NCI-H187 (cell line): Measurements from ENCODE around the gene ERRFI1.
"Not testable (repeated sequence)": the region's sequence is repeated elsewhere in the genome, so short reads cannot be mapped to it uniquely, and the experiment has no call there.

Experiments
- DNase-seq, 2 experiments: peaks; one replicate each; lab custom pipeline; 2025; lab: John Stamatoyannopoulos, UW

ERRFI1 gene

DNA sequence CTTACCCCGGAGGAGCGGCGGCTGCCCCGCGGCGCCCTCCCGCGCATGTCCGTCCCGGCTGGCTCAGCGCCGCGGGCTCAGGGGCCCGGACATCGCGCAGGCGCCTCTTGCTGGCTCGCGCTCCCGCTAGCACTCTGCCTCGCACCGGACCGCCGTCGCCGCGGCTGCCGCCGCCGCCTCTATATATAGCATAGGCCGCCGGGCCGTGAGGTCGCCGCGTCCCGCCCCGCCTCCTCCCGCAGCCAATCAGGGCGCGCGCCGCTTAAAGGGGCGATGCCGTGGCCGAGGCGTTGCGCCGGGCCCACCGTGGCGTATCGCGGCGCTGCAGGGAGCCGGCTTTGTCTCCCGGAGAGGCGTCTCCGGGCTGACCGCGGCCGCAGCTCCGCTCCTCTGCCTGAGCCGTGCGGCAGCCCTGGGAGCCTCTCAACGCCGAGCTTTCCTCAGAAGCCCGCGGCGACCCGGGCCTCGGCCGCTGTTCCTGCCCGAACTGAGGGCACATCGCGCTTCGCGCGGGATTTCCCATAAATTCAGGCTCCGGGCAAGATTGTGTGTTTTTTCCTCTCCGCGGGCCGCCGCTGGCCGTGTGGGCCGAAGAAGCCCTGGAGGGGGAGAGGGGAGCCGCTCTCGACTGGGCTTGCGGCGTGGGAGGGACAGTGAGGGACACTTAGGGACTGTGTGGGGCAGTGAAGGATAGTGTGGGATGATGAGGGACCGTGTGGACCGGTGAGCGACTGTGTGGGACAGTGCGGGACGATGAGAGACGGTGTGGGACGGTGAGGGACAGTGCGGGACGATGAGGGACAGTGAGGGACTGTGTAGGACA, at the start of gene ERRFI1:
TSS of gene ERRFI1 (minus strand) at position 157 of the 823 bp plus-strand sequence. CDS start 10,690 bp downstream, outside the sequence.
- DNase-seq = peak; percentile 81 to 90

DNA sequence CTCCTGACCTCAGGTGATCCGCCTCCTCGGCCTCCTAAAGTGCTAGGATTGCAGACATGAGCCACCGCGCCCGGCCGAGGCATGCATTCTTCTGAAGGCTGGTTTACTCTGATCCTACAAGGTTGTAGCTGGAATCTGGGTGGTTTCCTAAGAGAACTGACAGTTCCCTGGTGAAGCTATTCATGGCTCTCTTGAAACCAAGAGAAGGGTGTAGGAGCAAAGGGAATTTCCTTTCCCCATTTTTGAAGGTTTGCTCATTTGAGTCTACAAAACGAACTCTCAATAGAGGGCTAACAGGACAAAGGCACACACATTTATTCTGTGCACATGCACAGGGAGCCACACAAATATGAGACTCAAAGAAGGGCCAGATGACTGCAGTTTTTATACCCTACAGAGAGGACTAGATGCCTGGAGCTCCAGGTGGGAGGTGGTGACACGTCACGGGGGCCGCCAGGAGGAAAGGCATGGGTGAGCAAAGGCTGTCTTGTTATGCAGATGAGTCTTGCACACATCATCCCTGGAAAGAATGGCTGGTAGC, 49.5 kb upstream of the ERRFI1 start:
- DNase-seq = no peak

DNA sequence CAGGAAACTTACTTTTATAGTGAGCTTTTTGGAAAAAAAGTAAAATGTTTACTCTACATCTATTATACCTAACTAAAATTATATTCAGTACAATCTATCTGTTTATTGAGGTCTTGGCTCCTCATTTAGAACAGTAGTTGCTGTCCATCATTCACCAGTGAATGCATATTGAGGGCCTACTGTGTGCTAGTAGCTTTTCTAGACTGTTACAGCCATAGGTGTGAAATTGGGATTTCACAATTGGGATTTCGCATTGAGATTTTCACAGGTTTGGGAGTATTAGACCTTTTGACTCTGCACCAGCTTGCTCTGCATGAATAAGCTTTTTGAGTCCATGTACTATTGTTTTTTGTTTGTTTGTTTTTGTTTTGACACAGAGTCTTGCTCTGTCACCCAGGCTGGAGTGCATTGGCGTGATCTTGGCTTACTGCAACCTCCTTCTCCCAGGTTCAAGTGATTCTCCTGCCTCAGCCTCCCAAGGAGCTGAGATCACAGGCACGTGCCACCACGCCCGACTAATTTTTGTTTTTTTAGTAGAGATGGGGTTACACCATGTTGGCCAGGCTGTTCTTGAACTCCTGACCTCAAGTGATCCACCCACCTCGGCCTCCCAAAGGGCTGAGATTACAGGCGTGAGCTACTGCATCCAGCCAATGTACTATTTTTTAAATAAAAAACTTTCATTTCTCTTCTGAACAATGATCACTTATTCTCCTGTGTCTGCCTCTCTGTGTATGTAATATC, 47.2 kb upstream of the ERRFI1 start:
- no peak for DNase-seq

DNA sequence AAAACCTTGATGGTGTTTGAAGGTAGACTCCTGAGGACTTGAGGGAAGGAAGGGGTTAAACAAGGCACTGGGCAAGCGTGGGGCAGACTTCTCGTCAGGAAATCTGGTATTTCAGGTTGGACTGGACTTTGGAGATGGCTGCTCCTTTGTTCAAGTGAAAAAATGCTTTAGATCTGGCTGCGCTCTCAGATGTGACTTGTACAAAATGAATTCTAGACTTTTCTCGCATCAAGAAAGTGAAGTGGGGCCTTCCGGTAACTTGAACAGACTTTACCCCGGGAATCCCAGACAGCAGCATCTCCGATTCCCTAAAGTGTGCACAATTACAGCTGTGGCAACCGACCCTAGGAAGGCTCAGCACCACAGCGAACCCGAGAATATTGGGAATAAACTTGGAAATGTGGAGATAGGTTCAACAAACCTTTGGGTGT, 44.3 kb upstream of the ERRFI1 start:
- DNase-seq = no peak

- DNase-seq = not testable (repeated sequence)
Observed at GRCh38 chr1:8069614-8070320, 43.7 kb upstream of the ERRFI1 start.

DNA sequence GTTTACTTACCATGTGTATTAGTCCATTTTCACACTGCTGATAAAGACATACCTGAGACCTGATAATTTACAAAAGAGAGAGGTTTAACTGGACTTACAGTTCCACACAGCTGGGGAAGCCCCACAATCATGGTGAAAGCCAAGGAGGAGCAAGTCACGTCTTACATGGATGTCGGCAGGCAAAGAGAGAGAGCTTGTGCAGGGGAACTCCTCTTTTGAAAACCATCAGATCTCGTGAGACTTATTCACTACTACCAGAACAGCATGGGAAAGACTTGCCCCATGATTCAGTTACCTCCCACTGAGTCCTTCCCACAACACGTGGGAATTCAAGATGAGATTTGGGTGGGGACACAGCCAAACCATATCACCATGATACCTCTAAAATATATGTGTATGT, 39.3 kb upstream of the ERRFI1 start:
- DNase-seq = no peak

DNA sequence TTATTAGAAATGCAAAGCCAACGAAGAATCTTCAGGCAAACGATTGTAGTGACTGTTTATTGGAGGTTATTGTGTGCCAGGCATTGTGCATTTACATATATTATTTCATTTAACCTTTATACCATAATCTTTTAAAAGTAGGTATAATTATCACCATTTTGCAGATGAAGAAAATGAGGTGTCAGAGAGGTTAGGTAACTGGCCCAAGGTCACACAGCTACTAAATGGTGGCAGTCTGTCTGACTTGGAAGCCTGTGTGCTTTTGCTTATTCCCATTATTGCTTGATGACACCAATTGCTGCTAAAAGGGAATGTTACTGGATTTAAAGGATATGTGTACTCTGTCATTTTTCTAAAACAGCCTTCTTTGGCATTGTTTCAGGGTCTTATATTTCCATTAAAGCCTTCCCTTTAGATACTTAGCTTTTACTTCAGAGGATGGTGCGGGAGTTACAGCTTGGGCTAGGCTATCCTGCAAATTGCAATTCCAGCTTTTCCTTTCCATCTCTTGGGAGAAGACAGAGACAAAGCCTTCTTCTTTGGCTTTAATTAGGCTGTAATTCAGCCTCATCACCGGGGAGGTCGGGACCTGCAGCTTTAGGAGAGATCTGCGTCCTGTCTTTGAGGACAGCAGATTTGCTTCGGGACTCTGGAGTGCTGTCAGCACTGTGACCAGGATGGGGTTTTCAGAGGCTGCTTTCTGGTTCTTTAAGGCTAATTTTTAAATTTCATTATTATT, 37.4 kb upstream of the ERRFI1 start:
- no peak for DNase-seq

DNA sequence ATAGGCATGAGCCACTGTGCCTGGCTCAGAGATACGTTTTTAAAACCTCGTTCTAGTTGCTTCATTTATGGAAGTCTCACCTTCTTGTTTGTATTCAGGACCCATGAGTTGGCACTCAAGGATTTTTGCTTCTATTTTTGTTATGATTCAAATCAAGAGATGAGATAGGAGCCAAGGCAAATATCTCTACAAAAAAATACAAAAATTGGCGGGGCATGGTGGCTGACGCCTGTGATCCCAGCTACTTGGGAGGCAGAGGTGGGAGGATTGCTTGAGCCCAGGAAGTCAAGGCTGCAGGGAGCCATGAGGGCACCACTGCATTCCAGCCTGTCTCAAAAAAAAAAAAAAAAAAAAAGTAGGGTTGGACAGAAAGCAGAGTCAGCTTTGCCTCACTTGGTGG, 36.8 kb upstream of the ERRFI1 start:
- no peak for DNase-seq

DNA sequence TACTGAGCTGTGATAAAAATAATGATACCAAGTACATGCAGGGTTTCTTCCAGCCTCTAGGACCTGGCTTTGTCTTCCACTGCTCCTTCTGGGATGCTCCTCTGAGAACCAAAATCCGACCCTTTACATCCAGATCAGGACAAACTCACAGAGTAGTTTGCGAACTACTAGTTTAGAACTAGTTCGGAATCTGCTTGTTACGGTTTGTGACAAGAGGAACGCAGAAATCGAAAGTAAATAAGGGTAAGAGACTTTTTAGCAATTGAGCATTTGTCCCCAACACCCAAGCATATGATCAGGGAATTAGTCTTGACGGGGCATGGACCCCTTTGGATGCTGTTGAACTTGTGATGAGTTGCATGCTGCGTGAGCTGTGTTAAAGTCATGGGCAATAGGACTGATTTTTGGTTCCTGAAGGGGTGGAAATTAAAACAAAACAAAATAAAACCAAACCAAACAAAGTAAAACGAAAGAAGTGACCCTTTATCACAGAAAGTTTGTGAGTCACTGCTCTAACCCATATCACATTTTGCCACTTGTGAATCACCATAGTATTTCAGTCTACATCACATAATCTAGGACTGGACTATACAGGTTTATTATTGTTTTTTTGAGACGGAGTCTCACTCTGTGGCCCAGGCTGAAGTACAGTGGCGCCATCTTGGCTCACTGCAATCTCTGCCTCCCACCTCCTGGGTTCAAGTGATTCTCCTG, 35.7 kb upstream of the ERRFI1 start:
- DNase-seq = no peak

DNA sequence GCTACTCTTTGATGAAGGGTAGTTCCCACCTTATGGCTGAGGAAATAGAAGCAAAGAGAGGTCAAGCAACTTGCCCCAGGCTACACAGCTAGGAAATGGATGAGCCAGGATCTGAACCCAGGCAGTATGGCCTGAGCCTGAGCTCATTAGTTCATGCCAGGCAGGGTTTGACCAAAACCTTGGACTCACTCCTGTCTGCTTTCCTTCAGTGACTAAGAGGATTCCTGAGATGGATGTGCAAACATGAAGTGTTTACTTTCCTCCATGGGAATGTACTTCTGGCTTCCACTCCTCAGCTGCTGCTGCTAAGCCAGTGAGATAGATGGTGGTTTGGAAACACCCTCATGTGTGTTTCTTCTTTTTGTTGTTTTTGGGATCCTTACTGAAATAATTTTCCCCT, 35.1 kb upstream of the ERRFI1 start:
- no peak for DNase-seq

- DNase-seq = no peak
Observed at GRCh38 chr1:8059161-8059622, 33.1 kb upstream of the ERRFI1 start.

GRCh38 chr1:8057779-8058178, 31.7 kb upstream of the ERRFI1 start:
- not testable (repeated sequence) for DNase-seq

GRCh38 chr1:8055973-8056372, 29.9 kb upstream of the ERRFI1 start:
- no peak for DNase-seq

- no peak for DNase-seq
Observed at GRCh38 chr1:8053878-8054567, 27.9 kb upstream of the ERRFI1 start.

- DNase-seq = no peak
Observed at GRCh38 chr1:8051650-8052049, 25.5 kb upstream of the ERRFI1 start.

- DNase-seq = not testable (repeated sequence)
Observed at GRCh38 chr1:8049229-8049628, 23.1 kb upstream of the ERRFI1 start.

DNA sequence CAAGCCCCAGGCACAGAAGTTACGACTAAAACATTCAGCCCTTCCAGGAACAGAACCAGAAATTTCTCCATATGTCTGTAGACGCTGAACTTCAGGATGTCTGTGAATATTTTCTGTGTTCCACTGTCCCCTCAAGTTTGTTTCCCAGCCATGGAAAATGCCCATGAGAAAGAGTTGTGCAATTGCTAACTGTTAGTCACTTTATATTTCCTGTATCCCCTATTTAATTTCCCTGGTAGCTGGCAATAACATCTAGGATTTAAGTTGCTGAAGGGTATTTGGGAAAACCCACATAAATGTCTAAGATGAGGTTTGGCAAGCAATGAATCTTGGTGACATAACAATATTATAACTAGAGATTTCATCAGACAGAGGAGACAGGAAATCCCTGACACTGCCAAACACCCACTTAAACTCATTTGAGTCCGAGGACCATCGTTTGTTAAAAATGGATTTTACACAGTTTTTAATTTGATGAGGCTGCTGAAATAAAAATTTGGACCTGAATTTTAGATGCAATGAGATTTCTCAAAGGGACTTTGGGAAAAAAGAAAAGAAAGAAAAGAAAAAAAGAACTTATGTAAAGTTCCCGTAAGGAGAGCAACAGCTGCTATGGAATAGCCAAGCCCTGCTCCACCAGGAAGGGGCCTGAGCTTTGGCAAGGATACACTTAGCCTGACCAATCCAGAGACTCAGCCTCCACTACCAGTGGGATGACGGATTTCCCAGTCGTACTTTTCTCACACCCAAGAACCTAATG, 21.8 kb upstream of the ERRFI1 start:
- DNase-seq = no peak

GRCh38 chr1:8047112-8047511, 21.0 kb upstream of the ERRFI1 start:
- no peak for DNase-seq

DNA sequence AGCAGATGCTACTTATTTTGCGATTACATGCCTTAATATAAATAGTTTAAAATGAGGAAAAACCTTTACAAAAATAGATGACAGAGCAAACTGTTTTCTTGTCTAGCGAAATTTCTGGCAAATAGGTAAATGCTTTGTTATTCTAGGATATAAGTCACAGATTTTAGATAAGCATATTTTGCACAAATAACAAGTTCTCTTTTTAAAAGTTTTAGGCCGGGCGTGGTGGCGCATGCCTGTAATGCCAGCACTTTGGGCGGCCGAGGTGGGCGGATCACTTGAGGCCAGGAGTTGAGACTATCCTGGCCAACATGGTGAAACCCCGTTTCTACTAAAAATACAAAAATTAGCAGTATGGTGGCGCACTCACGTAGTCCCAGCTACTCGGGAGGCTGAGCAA, 20.3 kb upstream of the ERRFI1 start:
- no peak for DNase-seq
